ENCODE results near the gene CDKN1C. TPM values are rescaled to one million over a fixed set of nuclear protein-coding genes. Genes with fewer than 3 reads are reported as not detected.
A peak's percentile ranks its signal among the peaks of the same experiment; 100 is the strongest.

Gene CDKN1C
- 10 to 100 TPM in 1 of 2 donors, 1 to 10 TPM in 1; 2.6 to 10.2 TPM for total RNA-seq
- polyA plus RNA-seq, result 1 to 10 TPM; 2.7 to 4.3 TPM

DNA sequence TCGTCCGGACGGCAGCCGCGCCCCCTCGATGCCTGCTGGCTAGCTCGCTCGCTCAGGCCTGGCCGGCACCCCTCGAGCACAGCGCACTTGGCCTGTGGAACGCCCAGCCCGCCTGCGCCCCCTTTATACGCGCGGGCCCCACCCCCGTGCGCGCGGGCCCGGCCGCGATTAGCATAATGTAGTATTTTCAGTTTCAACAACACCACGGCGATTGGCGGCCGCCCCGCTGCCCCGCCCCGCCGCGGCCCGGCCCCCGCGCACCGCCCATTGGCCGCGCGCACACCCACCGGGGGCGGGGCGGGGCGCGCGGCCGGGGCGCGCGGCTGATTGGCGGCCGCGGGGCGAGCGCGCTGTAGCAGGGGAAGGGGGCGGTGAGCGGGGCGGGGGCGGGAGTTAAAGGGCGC is at the start of gene CDKN1C:
CDKN1C (minus strand) TSS at position 98 of the 404 bp plus-strand sequence. CDS start 319 bp downstream, outside the sequence.
- WGBS, result under 1% methylated on average over 61 of the region's 61 CpGs
- Histone ChIP-seq H3K4me3 (ENCODE audit: low read depth in 1 of 3, low read length in 3 of 3) (peak within 1 kb of the TSS; percentile 65 to 75 (median 66)), H3K9me3 (ENCODE audit: control insufficient read depth in 4 of 4, low read length in 3 of 4) (no peaks in the 10 kb centered on the region), H3K36me3 (ENCODE audit: control insufficient read depth in 4 of 4, insufficient read depth in 3 of 4, low read depth in 1 of 4, low read length in 3 of 4) (no peaks in the 10 kb centered on the region), H3K27me3 (ENCODE audit: control insufficient read depth in 4 of 4, insufficient read depth in 4 of 4, low read length in 3 of 4) (no peaks in the 10 kb centered on the region), H3K27ac (ENCODE audit: low read depth in 1 of 2, low read length in 2 of 2) (peak within 1 kb of the TSS; percentile 57 to 63), H3K4me1 (ENCODE audit: control insufficient read depth in 4 of 4, insufficient read depth in 4 of 4, low read length in 3 of 4) (peaks cover 0 to 11% (median 8%) of the 10 kb centered on the region in 4 donors), H3K9ac (ENCODE audit: low read depth in 1 of 2, low read length in 2 of 2) (peak within 1 kb of the TSS in 1 of 2 donors; percentile 13)
- DNase-seq (ENCODE audit: low spot score), result peak; percentile 85
- TF ChIP-seq FOXA2 (IDR thresholded peaks at IDR 0.05), result no peak
- TF ChIP-seq JUND (IDR thresholded peaks at IDR 0.05), result no peak
- TF ChIP-seq YY1 (IDR thresholded peaks at IDR 0.05), result no peak
- TF ChIP-seq, protein P1, sequence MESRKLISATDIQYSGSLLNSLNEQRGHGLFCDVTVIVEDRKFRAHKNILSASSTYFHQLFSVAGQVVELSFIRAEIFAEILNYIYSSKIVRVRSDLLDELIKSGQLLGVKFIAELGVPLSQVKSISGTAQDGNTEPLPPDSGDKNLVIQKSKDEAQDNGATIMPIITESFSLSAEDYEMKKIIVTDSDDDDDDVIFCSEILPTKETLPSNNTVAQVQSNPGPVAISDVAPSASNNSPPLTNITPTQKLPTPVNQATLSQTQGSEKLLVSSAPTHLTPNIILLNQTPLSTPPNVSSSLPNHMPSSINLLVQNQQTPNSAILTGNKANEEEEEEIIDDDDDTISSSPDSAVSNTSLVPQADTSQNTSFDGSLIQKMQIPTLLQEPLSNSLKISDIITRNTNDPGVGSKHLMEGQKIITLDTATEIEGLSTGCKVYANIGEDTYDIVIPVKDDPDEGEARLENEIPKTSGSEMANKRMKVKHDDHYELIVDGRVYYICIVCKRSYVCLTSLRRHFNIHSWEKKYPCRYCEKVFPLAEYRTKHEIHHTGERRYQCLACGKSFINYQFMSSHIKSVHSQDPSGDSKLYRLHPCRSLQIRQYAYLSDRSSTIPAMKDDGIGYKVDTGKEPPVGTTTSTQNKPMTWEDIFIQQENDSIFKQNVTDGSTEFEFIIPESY (IDR thresholded peaks at IDR 0.05), result no peak
- no peak for TF ChIP-seq EGR1 (IDR thresholded peaks at IDR 0.05; ENCODE audit: low read depth in 2 of 2)

DNA sequence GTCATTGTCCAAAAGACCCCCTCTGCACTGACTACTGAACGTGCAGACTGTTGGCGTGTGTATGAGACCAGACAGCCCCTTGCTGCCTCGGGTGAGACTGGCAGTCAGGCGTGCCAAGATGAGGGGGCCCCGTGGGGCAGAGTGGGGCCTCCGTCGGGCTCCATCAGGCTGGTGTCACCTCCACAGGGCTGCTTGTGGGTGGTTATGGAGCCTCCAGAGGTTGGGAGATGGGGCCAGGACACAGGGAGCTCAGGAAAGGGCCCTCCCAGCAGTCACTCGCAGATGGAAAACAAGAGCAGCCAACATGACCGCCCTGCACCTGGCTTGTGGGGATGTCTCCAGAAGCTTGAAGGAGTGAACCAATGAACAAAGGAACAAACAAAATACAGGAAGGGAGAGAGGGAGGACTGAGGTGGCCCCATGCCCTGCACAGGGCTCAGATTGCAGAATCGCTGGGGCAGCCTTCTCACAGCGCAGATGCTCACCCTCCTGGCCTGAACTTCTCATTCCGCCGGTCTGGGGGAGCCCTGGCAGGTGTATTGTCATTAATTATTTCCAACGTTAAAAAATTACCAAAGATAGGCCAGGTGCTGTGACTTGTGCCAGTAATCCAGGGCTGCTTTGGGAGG is 49.1 kb upstream of the CDKN1C start:
- no peak overlapping the region for H3K27ac ChIP-seq (ENCODE audit: low read depth in 1 of 2, low read length in 2 of 2)
- DNase-seq (ENCODE audit: low spot score), result no peak
- H3K4me1 ChIP-seq (ENCODE audit: control insufficient read depth in 4 of 4, insufficient read depth in 4 of 4, low read length in 3 of 4), result peaks cover 6 to 10% (median 9%) of the 10 kb centered on the region in 4 donors
- H3K27me3 ChIP-seq (ENCODE audit: control insufficient read depth in 4 of 4, insufficient read depth in 4 of 4, low read length in 3 of 4), result no peaks in the 10 kb centered on the region
- peaks cover 2 to 5% (median 4%) of the 10 kb centered on the region in 4 donors for H3K9me3 ChIP-seq (ENCODE audit: control insufficient read depth in 4 of 4, low read length in 3 of 4)
- H3K4me3 ChIP-seq (ENCODE audit: low read depth in 1 of 3, low read length in 3 of 3), result no peak overlapping the region
- H3K36me3 ChIP-seq (ENCODE audit: control insufficient read depth in 4 of 4, insufficient read depth in 3 of 4, low read depth in 1 of 4, low read length in 3 of 4), result no peaks in the 10 kb centered on the region
- TF ChIP-seq RXRA (IDR thresholded peaks at IDR 0.05), result no peak
- TF ChIP-seq HNF4G (IDR thresholded peaks at IDR 0.05), result no peak
- no peak for TF ChIP-seq HNF4A (conservative IDR thresholded peaks at IDR 0.05)
- TF ChIP-seq, protein P2, sequence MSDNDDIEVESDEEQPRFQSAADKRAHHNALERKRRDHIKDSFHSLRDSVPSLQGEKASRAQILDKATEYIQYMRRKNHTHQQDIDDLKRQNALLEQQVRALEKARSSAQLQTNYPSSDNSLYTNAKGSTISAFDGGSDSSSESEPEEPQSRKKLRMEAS (IDR thresholded peaks at IDR 0.05), result no peak
- no peak for TF ChIP-seq YY1 (IDR thresholded peaks at IDR 0.05)
- TF ChIP-seq NR2F2 (IDR thresholded peaks at IDR 0.05), result no peak
- TF ChIP-seq, protein P3, sequence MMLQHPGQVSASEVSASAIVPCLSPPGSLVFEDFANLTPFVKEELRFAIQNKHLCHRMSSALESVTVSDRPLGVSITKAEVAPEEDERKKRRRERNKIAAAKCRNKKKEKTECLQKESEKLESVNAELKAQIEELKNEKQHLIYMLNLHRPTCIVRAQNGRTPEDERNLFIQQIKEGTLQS (IDR thresholded peaks at IDR 0.05), result no peak
- no peak for TF ChIP-seq GABPA (IDR thresholded peaks at IDR 0.05 in 1 of 2, conservative IDR thresholded peaks at IDR 0.05 in 1 of 2)
- TF ChIP-seq RAD21 (IDR thresholded peaks at IDR 0.05), result no peak
- TF ChIP-seq, protein P4, sequence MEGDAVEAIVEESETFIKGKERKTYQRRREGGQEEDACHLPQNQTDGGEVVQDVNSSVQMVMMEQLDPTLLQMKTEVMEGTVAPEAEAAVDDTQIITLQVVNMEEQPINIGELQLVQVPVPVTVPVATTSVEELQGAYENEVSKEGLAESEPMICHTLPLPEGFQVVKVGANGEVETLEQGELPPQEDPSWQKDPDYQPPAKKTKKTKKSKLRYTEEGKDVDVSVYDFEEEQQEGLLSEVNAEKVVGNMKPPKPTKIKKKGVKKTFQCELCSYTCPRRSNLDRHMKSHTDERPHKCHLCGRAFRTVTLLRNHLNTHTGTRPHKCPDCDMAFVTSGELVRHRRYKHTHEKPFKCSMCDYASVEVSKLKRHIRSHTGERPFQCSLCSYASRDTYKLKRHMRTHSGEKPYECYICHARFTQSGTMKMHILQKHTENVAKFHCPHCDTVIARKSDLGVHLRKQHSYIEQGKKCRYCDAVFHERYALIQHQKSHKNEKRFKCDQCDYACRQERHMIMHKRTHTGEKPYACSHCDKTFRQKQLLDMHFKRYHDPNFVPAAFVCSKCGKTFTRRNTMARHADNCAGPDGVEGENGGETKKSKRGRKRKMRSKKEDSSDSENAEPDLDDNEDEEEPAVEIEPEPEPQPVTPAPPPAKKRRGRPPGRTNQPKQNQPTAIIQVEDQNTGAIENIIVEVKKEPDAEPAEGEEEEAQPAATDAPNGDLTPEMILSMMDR (IDR thresholded peaks at IDR 0.05; ENCODE audit: low read depth, low read length, missing input control), result no peak
- TF ChIP-seq, protein P1 (IDR thresholded peaks at IDR 0.05), result no peak
- TF ChIP-seq, protein P5, sequence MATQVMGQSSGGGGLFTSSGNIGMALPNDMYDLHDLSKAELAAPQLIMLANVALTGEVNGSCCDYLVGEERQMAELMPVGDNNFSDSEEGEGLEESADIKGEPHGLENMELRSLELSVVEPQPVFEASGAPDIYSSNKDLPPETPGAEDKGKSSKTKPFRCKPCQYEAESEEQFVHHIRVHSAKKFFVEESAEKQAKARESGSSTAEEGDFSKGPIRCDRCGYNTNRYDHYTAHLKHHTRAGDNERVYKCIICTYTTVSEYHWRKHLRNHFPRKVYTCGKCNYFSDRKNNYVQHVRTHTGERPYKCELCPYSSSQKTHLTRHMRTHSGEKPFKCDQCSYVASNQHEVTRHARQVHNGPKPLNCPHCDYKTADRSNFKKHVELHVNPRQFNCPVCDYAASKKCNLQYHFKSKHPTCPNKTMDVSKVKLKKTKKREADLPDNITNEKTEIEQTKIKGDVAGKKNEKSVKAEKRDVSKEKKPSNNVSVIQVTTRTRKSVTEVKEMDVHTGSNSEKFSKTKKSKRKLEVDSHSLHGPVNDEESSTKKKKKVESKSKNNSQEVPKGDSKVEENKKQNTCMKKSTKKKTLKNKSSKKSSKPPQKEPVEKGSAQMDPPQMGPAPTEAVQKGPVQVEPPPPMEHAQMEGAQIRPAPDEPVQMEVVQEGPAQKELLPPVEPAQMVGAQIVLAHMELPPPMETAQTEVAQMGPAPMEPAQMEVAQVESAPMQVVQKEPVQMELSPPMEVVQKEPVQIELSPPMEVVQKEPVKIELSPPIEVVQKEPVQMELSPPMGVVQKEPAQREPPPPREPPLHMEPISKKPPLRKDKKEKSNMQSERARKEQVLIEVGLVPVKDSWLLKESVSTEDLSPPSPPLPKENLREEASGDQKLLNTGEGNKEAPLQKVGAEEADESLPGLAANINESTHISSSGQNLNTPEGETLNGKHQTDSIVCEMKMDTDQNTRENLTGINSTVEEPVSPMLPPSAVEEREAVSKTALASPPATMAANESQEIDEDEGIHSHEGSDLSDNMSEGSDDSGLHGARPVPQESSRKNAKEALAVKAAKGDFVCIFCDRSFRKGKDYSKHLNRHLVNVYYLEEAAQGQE (IDR thresholded peaks at IDR 0.05), result no peak
- TF ChIP-seq TAF1 (conservative IDR thresholded peaks at IDR 0.05), result no peak
- no peak for TF ChIP-seq FOXA2 (IDR thresholded peaks at IDR 0.05)
- TF ChIP-seq EGR1 (IDR thresholded peaks at IDR 0.05; ENCODE audit: low read depth in 2 of 2), result no peak
- TF ChIP-seq JUND (IDR thresholded peaks at IDR 0.05), result no peak
- no peak for TF ChIP-seq SP1 (IDR thresholded peaks at IDR 0.05)
- no peak for TF ChIP-seq FOXA1 (IDR thresholded peaks at IDR 0.05)
- 85% methylated on average over 14 of the region's 14 CpGs for WGBS
- no peak overlapping the region for H3K9ac ChIP-seq (ENCODE audit: low read depth in 1 of 2, low read length in 2 of 2)

Data from liver (tissue), 9 donors.